ENCODE results near the gene NXN. TPM values are rescaled to one million over a fixed set of nuclear protein-coding genes. Genes with fewer than 3 reads are reported as not detected.
"Not testable (repeated sequence)": the region's sequence is repeated elsewhere in the genome, so short reads cannot be mapped to it uniquely, and the experiment has no call there.

The NXN gene
- total RNA-seq, 2 donors from 2014 or later, result 124 to 201 TPM

DNA sequence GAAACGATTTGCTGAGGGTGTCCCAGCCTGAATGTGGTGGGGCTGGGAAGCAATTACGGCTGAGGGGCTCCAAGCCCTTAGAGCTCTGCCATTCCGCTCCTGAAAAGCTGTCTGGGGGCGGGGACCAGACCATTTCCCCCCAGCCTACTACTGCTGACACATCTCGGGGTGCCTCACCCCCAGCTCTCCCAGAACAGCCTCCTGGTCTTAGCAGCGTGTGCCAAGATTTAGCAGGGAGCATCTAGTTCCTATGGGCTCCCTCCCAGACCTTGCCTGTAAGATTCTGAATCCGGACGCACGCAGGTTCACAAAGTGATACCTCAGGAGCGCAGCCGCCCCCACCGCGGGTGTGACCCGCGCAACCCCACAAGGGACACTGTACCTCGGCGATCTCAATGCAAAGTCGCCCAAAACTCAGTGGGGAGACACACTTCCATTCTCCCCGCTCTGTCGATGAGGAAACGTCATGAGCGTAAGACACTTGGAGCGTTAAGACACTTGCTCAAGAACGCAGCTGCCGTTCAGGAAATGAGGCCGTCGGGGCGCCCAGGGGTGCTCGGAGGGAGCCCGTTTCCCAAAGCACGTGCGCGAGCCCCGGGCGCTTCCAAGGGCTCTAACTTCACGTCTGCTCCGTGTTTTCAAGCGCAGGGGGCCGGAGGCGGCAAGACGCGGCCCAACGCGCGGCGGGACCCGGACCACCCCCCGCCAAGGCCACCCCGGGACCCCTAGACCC is 228.1 kb downstream of the NXN start:
- Histone ChIP-seq H3K27me3 (ENCODE audit: control insufficient read depth, insufficient read depth, low read length, poor library complexity, severe bottlenecking) (no peaks in the 10 kb centered on the region), H3K9ac (ENCODE audit: extremely low read depth, low read length, poor library complexity, severe bottlenecking) (peak overlapping the region; percentile 68), H3K36me3 (ENCODE audit: control insufficient read depth, insufficient read depth, low read length) (peaks cover 47% of the 10 kb centered on the region), H3K4me3 (ENCODE audit: low read length) (peak overlapping the region; percentile 87), H3K9me3 (ENCODE audit: control insufficient read depth, low read length) (peaks cover 25% of the 10 kb centered on the region), H3K27ac (ENCODE audit: low read depth, low read length) (no peak overlapping the region), H3K4me1 (ENCODE audit: control insufficient read depth, insufficient read depth, low read length) (peaks cover 4% of the 10 kb centered on the region)
- Mint-ChIP-seq H3K27me3 (ENCODE audit: insufficient read depth) (no peaks in the 10 kb centered on the region), H3K27ac (peak overlapping the region; percentile 78), H3K36me3 (ENCODE audit: low read depth) (peaks cover 49% of the 10 kb centered on the region), H3K4me3 (peak overlapping the region; percentile 81), H3K9me3 (peaks cover 15% of the 10 kb centered on the region), H3K4me1 (peaks cover 36% of the 10 kb centered on the region)
- peak; percentile 68 for DNase-seq
- 4 to 5% methylated on average over 24 to 49 of the region's 49 CpGs for WGBS, 2 experiments (ENCODE audit: insufficient coverage in 1 of 2, insufficient read length in 1 of 2)
- TF ChIP-seq, protein P1, sequence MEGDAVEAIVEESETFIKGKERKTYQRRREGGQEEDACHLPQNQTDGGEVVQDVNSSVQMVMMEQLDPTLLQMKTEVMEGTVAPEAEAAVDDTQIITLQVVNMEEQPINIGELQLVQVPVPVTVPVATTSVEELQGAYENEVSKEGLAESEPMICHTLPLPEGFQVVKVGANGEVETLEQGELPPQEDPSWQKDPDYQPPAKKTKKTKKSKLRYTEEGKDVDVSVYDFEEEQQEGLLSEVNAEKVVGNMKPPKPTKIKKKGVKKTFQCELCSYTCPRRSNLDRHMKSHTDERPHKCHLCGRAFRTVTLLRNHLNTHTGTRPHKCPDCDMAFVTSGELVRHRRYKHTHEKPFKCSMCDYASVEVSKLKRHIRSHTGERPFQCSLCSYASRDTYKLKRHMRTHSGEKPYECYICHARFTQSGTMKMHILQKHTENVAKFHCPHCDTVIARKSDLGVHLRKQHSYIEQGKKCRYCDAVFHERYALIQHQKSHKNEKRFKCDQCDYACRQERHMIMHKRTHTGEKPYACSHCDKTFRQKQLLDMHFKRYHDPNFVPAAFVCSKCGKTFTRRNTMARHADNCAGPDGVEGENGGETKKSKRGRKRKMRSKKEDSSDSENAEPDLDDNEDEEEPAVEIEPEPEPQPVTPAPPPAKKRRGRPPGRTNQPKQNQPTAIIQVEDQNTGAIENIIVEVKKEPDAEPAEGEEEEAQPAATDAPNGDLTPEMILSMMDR (conservative IDR thresholded peaks at IDR 0.05), result no peak

DNA sequence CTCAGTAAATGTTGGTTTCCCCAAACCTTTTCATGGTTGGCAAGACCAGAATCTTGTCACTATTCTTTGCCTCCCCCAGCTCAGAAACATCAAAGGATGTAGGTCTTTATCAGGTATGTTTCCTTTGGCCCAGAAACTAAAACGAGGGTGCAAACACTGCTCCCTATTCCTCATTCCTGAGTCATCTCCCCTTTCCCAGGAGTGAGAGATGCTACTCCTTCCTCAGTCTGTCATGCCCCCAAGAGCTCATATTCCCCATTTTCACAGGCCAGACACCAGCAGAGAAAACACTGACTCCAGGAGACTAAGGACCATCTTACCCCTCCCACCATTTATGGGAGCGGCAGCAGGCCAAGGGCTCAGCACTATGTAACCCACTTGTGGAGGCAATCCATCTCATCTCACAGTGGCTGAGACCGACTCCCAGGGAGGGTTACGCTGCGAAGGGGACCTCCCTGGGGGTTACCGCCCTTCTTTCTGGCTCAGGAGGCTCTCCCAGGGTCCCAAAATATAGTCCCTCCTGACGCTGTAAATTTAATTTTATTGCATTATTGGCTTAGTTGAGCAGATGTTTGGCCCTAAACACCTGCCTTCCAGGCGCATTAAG is 229.0 kb downstream of the NXN start:
- Histone ChIP-seq H3K4me3 (ENCODE audit: low read length) (peak overlapping the region; percentile 87), H3K27me3 (ENCODE audit: control insufficient read depth, insufficient read depth, low read length, poor library complexity, severe bottlenecking) (no peaks in the 10 kb centered on the region), H3K9me3 (ENCODE audit: control insufficient read depth, low read length) (peaks cover 16% of the 10 kb centered on the region), H3K36me3 (ENCODE audit: control insufficient read depth, insufficient read depth, low read length) (peaks cover 48% of the 10 kb centered on the region), H3K4me1 (ENCODE audit: control insufficient read depth, insufficient read depth, low read length) (peaks cover 4% of the 10 kb centered on the region), H3K9ac (ENCODE audit: extremely low read depth, low read length, poor library complexity, severe bottlenecking) (no peak overlapping the region), H3K27ac (ENCODE audit: low read depth, low read length) (no peak overlapping the region)
- H3K36me3 Mint-ChIP-seq (ENCODE audit: low read depth), result peaks cover 47% of the 10 kb centered on the region
- no peaks in the 10 kb centered on the region for H3K27me3 Mint-ChIP-seq (ENCODE audit: insufficient read depth)
- no peak for DNase-seq
- peaks cover 10% of the 10 kb centered on the region for H3K9me3 Mint-ChIP-seq
- H3K4me1 Mint-ChIP-seq, result peaks cover 28% of the 10 kb centered on the region
- H3K4me3 Mint-ChIP-seq, result peak overlapping the region; percentile 81
- 91 to 95% methylated on average over 7 to 8 of the region's 8 CpGs for WGBS, 2 experiments (ENCODE audit: insufficient coverage in 1 of 2, insufficient read length in 1 of 2)
- H3K27ac Mint-ChIP-seq, result no peak overlapping the region
- TF ChIP-seq, protein P1 (conservative IDR thresholded peaks at IDR 0.05), result no peak

DNA sequence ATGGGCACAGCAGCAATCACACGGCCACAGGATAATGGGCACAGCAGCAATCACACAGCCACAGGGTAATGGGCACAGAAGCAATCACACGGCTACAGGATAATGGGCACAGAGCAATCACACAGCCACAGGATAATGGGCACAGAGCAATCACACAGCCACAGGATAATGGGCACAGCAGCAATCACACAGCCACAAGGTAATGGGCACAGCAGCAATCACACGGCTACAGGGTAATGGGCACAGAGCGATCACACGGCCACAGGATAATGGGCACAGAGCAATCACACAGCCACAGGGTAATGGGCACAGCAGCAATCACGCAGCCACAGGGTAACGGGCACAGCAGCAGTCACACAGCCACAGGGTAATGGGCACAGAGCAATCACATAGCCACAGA is 230.2 kb downstream of the NXN start:
- H3K9me3 ChIP-seq (ENCODE audit: control insufficient read depth, low read length), result peaks cover 13% of the 10 kb centered on the region
- not testable (repeated sequence) for H3K9ac ChIP-seq (ENCODE audit: extremely low read depth, low read length, poor library complexity, severe bottlenecking); H3K4me3 Mint-ChIP-seq; H3K9me3 Mint-ChIP-seq; H3K27ac Mint-ChIP-seq; H3K27ac ChIP-seq (ENCODE audit: low read depth, low read length); H3K27me3 Mint-ChIP-seq (ENCODE audit: insufficient read depth); H3K4me1 ChIP-seq (ENCODE audit: control insufficient read depth, insufficient read depth, low read length); H3K27me3 ChIP-seq (ENCODE audit: control insufficient read depth, insufficient read depth, low read length, poor library complexity, severe bottlenecking); DNase-seq
- H3K36me3 Mint-ChIP-seq (ENCODE audit: low read depth), result peaks cover 52% of the 10 kb centered on the region
- H3K4me1 Mint-ChIP-seq, result peaks cover 22% of the 10 kb centered on the region
- H3K4me3 ChIP-seq (ENCODE audit: low read length), result peak overlapping the region; percentile 87
- H3K36me3 ChIP-seq (ENCODE audit: control insufficient read depth, insufficient read depth, low read length), result peaks cover 54% of the 10 kb centered on the region
- whole genome bisulfite sequencing, 2 experiments (ENCODE audit: insufficient coverage in 1 of 2, insufficient read length in 1 of 2), result 68 to 70% methylated on average over 7 of the region's 7 CpGs

Small RNAs within 50 kb of the gene (microRNA-seq; reads per million reads assigned to microRNA genes)
- gene MIR3183 (ENCODE audit: borderline microRNAs expressed), result not detected

Other genes with a start within 250 kb of the NXN start
- 10 to 100 TPM; 16.6 to 28.8 TPM for gene TLCD3A, start 247.2 kb downstream of the NXN start, total RNA-seq
- gene GEMIN4, start 227.5 kb downstream of the NXN start, total RNA-seq, result 10 to 100 TPM; 30.3 to 36.2 TPM
- gene GLOD4, start 197.5 kb downstream of the NXN start, total RNA-seq, result 10 to 100 TPM; 81.6 to 95.1 TPM
- gene MRM3, start 197.4 kb downstream of the NXN start, total RNA-seq, result 10 to 100 TPM; 14.0 to 18.7 TPM
- gene TIMM22, start 17.4 kb upstream of the NXN start, total RNA-seq, result 10 to 100 TPM; 13.6 to 14.6 TPM
- gene ABR, start 200.2 kb upstream of the NXN start, total RNA-seq, result 10 to 100 TPM; 51.1 to 58.7 TPM